SJSA1 (cell line): ENCODE results near the gene SPTBN5. TPM values are rescaled to one million over a fixed set of nuclear protein-coding genes. Genes with fewer than 3 reads are reported as not detected.

Source experiments
- DNase-seq, 2 experiments: peaks; one replicate each; pipeline ENCODE4 v3.0.0-alpha.2; 2015 to 2020; ENCODE audit warnings: low spot score in 2 of 2, low read depth in 1 of 2
- H3K27ac ChIP-seq: fragments of 250-450 bp; sonication (Bioruptor Pico); 2 replicates; pipeline ENCODE4 v1.5.1; 2020; ENCODE audit warnings: mild to moderate bottlenecking, moderate library complexity
- H3K27me3 ChIP-seq: fragments of 250-450 bp; sonication (Bioruptor Pico); replicated peaks from 2 replicates; pipeline ENCODE4 v1.5.1; 2020; ENCODE audit warnings: mild to moderate bottlenecking, moderate library complexity
- H3K36me3 ChIP-seq: fragments of 250-450 bp; sonication (Bioruptor Pico); 2 replicates; pipeline ENCODE4 v1.5.1; 2020; ENCODE audit warnings: mild to moderate bottlenecking
- H3K4me1 ChIP-seq: fragments of 250-450 bp; sonication (Bioruptor Pico); replicated peaks from 2 replicates; pipeline ENCODE4 v1.6.1; 2021; ENCODE audit warnings: mild to moderate bottlenecking
- H3K4me3 ChIP-seq: fragments of 250-450 bp; sonication (Bioruptor Pico); 2 replicates; pipeline ENCODE4 v1.5.1; 2020; ENCODE audit warnings: mild to moderate bottlenecking
- H3K9me3 ChIP-seq: fragments of 250-450 bp; sonication (Bioruptor Pico); replicated peaks from 2 replicates; pipeline ENCODE4 v1.5.1; 2020; ENCODE audit warnings: mild to moderate bottlenecking
- total RNA-seq: library from RNA; depleted of rRNA; stranded (reverse); fragments of >200 nt; shearing (Covaris generic); gene quantifications from 2 replicates; pipeline ENCODE4 v1.2.3, GENCODE V29; 2014; rRNA removed

The SPTBN5 gene
- total RNA-seq, 1 experiment from 2014 or later, result 0.34 TPM

- DNase-seq, result no peak
- H3K36me3 ChIP-seq, result peaks cover 2% of the 10 kb centered on the region; the same call in 1 of the 2 replicates
Measured at GRCh38 chr15:41804361-41804760, 89.5 kb downstream of the SPTBN5 start.

GRCh38 chr15:41801850-41802455 lies 91.9 kb downstream of the SPTBN5 start:
- Histone ChIP-seq H3K36me3 (0 out of 2 replicates have a peak, but pooled peaks cover 2% of the 10 kb centered on the region), H3K9me3 (no peaks in the 10 kb centered on the region), H3K4me1 (peaks cover 11% of the 10 kb centered on the region), H3K27ac (peak overlapping the region; percentile 6; the same call in 1 of the 2 replicates), H3K27me3 (no peaks in the 10 kb centered on the region), H3K4me3 (no peak overlapping the region)
- DNase-seq, result no peak

More at GRCh38 chr15:41804361-41804760, 89.5 kb downstream of the SPTBN5 start:
- no peak overlapping the region for H3K4me3 ChIP-seq
- H3K9me3 ChIP-seq, result no peaks in the 10 kb centered on the region
- peaks cover 18% of the 10 kb centered on the region for H3K4me1 ChIP-seq
- no peaks in the 10 kb centered on the region for H3K27me3 ChIP-seq
- no peak overlapping the region for H3K27ac ChIP-seq

- Histone ChIP-seq H3K9me3 (no peaks in the 10 kb centered on the region), H3K27me3 (no peaks in the 10 kb centered on the region), H3K36me3 (0 out of 2 replicates have a peak, but pooled peaks cover 2% of the 10 kb centered on the region), H3K27ac (no peak overlapping the region), H3K4me1 (peaks cover 19% of the 10 kb centered on the region), H3K4me3 (no peak overlapping the region)
- DNase-seq, result no peak
Measured at GRCh38 chr15:41801185-41801584, 92.7 kb downstream of the SPTBN5 start.

- H3K36me3 ChIP-seq, result 0 out of 2 replicates have a peak, but pooled peaks cover 2% of the 10 kb centered on the region
- H3K4me3 ChIP-seq, result no peak overlapping the region
- no peak for DNase-seq
- peaks cover 23% of the 10 kb centered on the region for H3K4me1 ChIP-seq
- no peak overlapping the region for H3K27ac ChIP-seq
- no peaks in the 10 kb centered on the region for H3K9me3 ChIP-seq
- H3K27me3 ChIP-seq, result no peaks in the 10 kb centered on the region
Measured at GRCh38 chr15:41799488-41799805, 94.4 kb downstream of the SPTBN5 start.

GRCh38 chr15:41798607-41799487 lies 95.0 kb downstream of the SPTBN5 start:
- Histone ChIP-seq H3K9me3 (no peaks in the 10 kb centered on the region), H3K4me3 (no peak overlapping the region), H3K36me3 (0 out of 2 replicates have a peak, but pooled peaks cover 2% of the 10 kb centered on the region), H3K4me1 (peaks cover 29% of the 10 kb centered on the region), H3K27ac (no peak overlapping the region), H3K27me3 (no peaks in the 10 kb centered on the region)
- no peak for DNase-seq

Other genes starting within 250 kb of the SPTBN5 start
- 13.2 and 21.5 TPM in 2 replicates for gene MGA, start 233.6 kb downstream of the SPTBN5 start, total RNA-seq
- gene MAPKBP1, start 119.6 kb downstream of the SPTBN5 start, total RNA-seq, result 5.3 and 12.9 TPM in 2 replicates
- gene JMJD7, start 66.0 kb downstream of the SPTBN5 start, total RNA-seq, result 7.1 and 9.4 TPM in 2 replicates
- 2.2 and 2.7 TPM in 2 replicates for gene PLA2G4B, start 55.2 kb downstream of the SPTBN5 start, total RNA-seq
- gene EHD4, start 78.5 kb upstream of the SPTBN5 start, total RNA-seq, result 22.7 and 26.8 TPM in 2 replicates
- not detected in 2 replicates for gene PLA2G4E, start 127.0 kb upstream of the SPTBN5 start, total RNA-seq
- gene PLA2G4D, start 200.5 kb upstream of the SPTBN5 start, total RNA-seq, result not detected in 2 replicates